ENCODE measurements around the gene SPNS2.

- no peak for TF ChIP-seq CTCF (conservative IDR thresholded peaks at IDR 0.05)
- no peak for TF ChIP-seq EZH2 (IDR thresholded peaks at IDR 0.05; ENCODE audit: low read depth)
Observed at GRCh38 chr17:4504188-4504587, 5.5 kb downstream of the SPNS2 start.

Data from PC-9 (cell line).